Karpas-422 (cell line): ENCODE results near the gene RBX1. TPM values are rescaled to one million over a fixed set of nuclear protein-coding genes. Genes with fewer than 3 reads are reported as not detected.

Experiments
- DNase-seq: peaks from one replicate; pipeline ENCODE4 v3.0.0-alpha.2; 2015
- H2AFZ ChIP-seq: fragments of 200-600 bp; sonication (generic); 2 replicates; pipeline ENCODE4 v1.6.1; 2014; ENCODE audit warnings: antibody characterized with exemption, low read length, mixed read lengths
- H3K27ac ChIP-seq: fragments of 200-600 bp; sonication (generic); 2 replicates; pipeline ENCODE4 v1.5.1; 2014; ENCODE audit warnings: mild to moderate bottlenecking, low read length, moderate library complexity
- H3K27me3 ChIP-seq: fragments of 200-600 bp; sonication (generic); 2 replicates; pipeline ENCODE4 v1.6.1; 2014; ENCODE audit warnings: low read length, mixed read lengths
- H3K36me3 ChIP-seq: fragments of 200-600 bp; sonication (generic); 2 replicates; pipeline ENCODE4 v1.6.1; 2014; ENCODE audit warnings: low read length, mixed read lengths; ENCODE audit not compliant: insufficient read depth
- H3K4me1 ChIP-seq: fragments of 200-600 bp; sonication (generic); 2 replicates; pipeline ENCODE4 v1.6.1; 2014; ENCODE audit warnings: mild to moderate bottlenecking, low read length, mixed read lengths
- H3K4me2 ChIP-seq: fragments of 200-600 bp; sonication (generic); 2 replicates; pipeline ENCODE4 v1.6.1; 2014; ENCODE audit warnings: low read length, low read depth, mild to moderate bottlenecking; ENCODE audit not compliant: poor library complexity, severe bottlenecking
- H3K4me3 ChIP-seq: fragments of 200-600 bp; sonication (generic); 2 replicates; pipeline ENCODE4 v1.5.1; 2014; ENCODE audit warnings: mild to moderate bottlenecking, antibody characterized with exemption, low read length, mixed read lengths
- H3K79me2 ChIP-seq: fragments of 200-600 bp; sonication (generic); 2 replicates; pipeline ENCODE4 v1.6.1; 2014; ENCODE audit warnings: mild to moderate bottlenecking, low read length, mixed read lengths
- H3K9ac ChIP-seq: fragments of 200-600 bp; sonication (generic); 2 replicates; pipeline ENCODE4 v1.6.0; 2014; ENCODE audit warnings: low read length
- H3K9me2 ChIP-seq: fragments of 200-600 bp; sonication (generic), shearing (Covaris generic); replicated peaks from 2 replicates; pipeline ENCODE4 v1.6.0; 2014; ENCODE audit warnings: mild to moderate bottlenecking, low read length, moderate library complexity; ENCODE audit not compliant: insufficient read depth
- H3K9me3 ChIP-seq: fragments of 300-700, 200-600 bp; sonication (generic); 2 replicates; pipeline ENCODE4 v1.6.1; 2014; ENCODE audit warnings: low read length, mixed read lengths
- H4K20me1 ChIP-seq: fragments of 200-600 bp; sonication (generic); 2 replicates; pipeline ENCODE4 v1.6.1; 2014; ENCODE audit warnings: mild to moderate bottlenecking, antibody characterized with exemption, low read length, low read depth; ENCODE audit not compliant: insufficient read depth
- small RNA-seq: library from RNA; depleted of rRNA; stranded (forward); fragments of <200 nt; gene quantifications from one replicate; pipeline ENCODE3, GENCODE V24; 2014
- total RNA-seq: library from RNA; depleted of rRNA; stranded (reverse); fragments of >200 nt; shearing (Covaris generic); gene quantifications from 2 replicates; pipeline ENCODE4 v1.2.3, GENCODE V29; 2014; ENCODE audit warnings: low replicate concordance; rRNA removed

RBX1 gene
- total RNA-seq, 1 experiment from 2014 or later = 86.1 TPM

GRCh38 chr22:41021613-41022454 is 70.7 kb downstream of the RBX1 start:
- H3K4me2 ChIP-seq = peak overlapping the region; percentile 98
- DNase-seq = peak; percentile 90
- peak overlapping the region; percentile 97 for H2AFZ ChIP-seq
- no peaks in the 10 kb centered on the region for H3K9me2 ChIP-seq
- peaks cover 19% of the 10 kb centered on the region for H3K4me1 ChIP-seq
- H3K27me3 ChIP-seq = no peaks in the 10 kb centered on the region
- peak overlapping the region; percentile 67 for H3K27ac ChIP-seq
- no peaks in the 10 kb centered on the region for H3K79me2 ChIP-seq
- H4K20me1 ChIP-seq = no peaks in the 10 kb centered on the region
- H3K36me3 ChIP-seq = no peaks in the 10 kb centered on the region
- H3K4me3 ChIP-seq = peak overlapping the region; percentile 90
- H3K9ac ChIP-seq = peak overlapping the region; percentile 84
- H3K9me3 ChIP-seq = no peaks in the 10 kb centered on the region

- H4K20me1 ChIP-seq = no peaks in the 10 kb centered on the region
- H3K9ac ChIP-seq = peak overlapping the region; percentile 84
- peak overlapping the region; percentile 97 for H2AFZ ChIP-seq
- no peaks in the 10 kb centered on the region for H3K79me2 ChIP-seq
- no peaks in the 10 kb centered on the region for H3K9me3 ChIP-seq
- H3K4me2 ChIP-seq = peak overlapping the region; percentile 98
- peak overlapping the region; percentile 67 for H3K27ac ChIP-seq
- H3K4me1 ChIP-seq = peaks cover 19% of the 10 kb centered on the region
- DNase-seq = peak; percentile 95
- no peaks in the 10 kb centered on the region for H3K9me2 ChIP-seq
- no peaks in the 10 kb centered on the region for H3K36me3 ChIP-seq
- peak overlapping the region; percentile 90 for H3K4me3 ChIP-seq
- no peaks in the 10 kb centered on the region for H3K27me3 ChIP-seq
These were observed 71.5 kb downstream of the RBX1 start for GRCh38 chr22:41022470-41023298.

Small RNA genes within 50 kb of the gene (small RNA-seq; reads per million reads assigned to genes)
- gene RF00017 (not detected), gene RNU6-379P (not detected)

Other genes starting within 250 kb of the RBX1 start
- 17.0 and 41.8 TPM in 2 replicates for gene SLC25A17, start 132.0 kb upstream of the RBX1 start, total RNA-seq
- gene ST13, start 94.7 kb upstream of the RBX1 start, total RNA-seq = 130 and 229 TPM in 2 replicates
- 11.7 and 17.5 TPM in 2 replicates for gene XPNPEP3, start 94.2 kb upstream of the RBX1 start, total RNA-seq
- gene DNAJB7, start 89.3 kb upstream of the RBX1 start, total RNA-seq = not detected in 2 replicates
- gene EP300, start 141.2 kb downstream of the RBX1 start, total RNA-seq = 55.6 and 63.8 TPM in 2 replicates